ENCODE data around the gene TEX264. TPM values are rescaled to one million over a fixed set of nuclear protein-coding genes. Genes with fewer than 3 reads are reported as not detected.

TEX264 gene
- total and polyA plus RNA-seq, 3 experiments from 2014 or later, result 48.2 to 110 (median 52.3) TPM

DNA sequence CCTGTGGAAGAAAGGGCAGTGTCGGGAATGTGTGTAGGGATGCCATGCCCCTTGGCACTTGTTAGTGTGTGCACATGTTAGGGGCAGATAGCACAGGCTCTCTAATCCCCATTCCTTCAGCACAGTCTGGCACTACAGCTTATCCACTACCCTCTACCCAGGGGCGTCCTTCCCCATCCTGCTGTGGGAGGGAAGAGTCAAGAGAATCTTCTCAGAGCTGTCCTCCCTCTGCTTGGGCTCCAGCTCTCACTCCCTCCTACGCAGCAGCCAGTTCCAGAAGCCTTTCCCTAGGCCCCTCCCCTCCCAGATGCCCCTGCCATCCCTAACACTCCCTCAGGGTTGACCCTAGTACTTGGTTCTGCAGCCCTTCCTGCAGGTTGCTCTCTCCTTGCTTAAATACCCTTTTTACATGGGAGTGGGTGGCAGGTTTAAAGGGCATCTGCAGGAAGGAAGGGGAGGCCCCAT lies 35.0 kb downstream of the TEX264 start:
- Histone ChIP-seq H3K36me3 (ENCODE audit: insufficient read depth, low read length) (peaks cover 5% of the 10 kb centered on the region), H3K4me3 (ENCODE audit: low read length) (no peak overlapping the region), H3K4me1 (ENCODE audit: insufficient read depth, low read length) (no peaks in the 10 kb centered on the region), H3K9me3 (ENCODE audit: low read length) (no peaks in the 10 kb centered on the region), H3K27ac (ENCODE audit: low read depth, low read length) (no peak overlapping the region), H3K27me3 (ENCODE audit: insufficient read depth, low read length, poor library complexity, severe bottlenecking) (no peaks in the 10 kb centered on the region)
- H3K9me3 Mint-ChIP-seq, result no peaks in the 10 kb centered on the region
- peak overlapping the region in 1 of 8 donors; percentile 85 for H3K27ac Mint-ChIP-seq
- H3K4me3 Mint-ChIP-seq, result no peak overlapping the region
- peak in 1 of 5 donors; percentile 36 for DNase-seq
- H3K36me3 Mint-ChIP-seq, result peaks cover 0 to 44% (median 3%) of the 10 kb centered on the region in 3 donors
- peaks cover 8 to 37% (median 24%) of the 10 kb centered on the region in 3 donors for H3K4me1 Mint-ChIP-seq
- ChIA-PET CTCF (interaction anchor here (1.7 kb wide), 1 partner anchor 13 kb away, joined by 5 read pairs; no protein-coding TSS in a partner anchor), POLR2A (interaction anchor here (0.5 kb wide), 1 partner anchor 205 kb away, joined by 3 read pairs; no protein-coding TSS in a partner anchor)
- H3K27me3 Mint-ChIP-seq, result peaks cover 0 to 3% of the 10 kb centered on the region in 2 donors

DNA sequence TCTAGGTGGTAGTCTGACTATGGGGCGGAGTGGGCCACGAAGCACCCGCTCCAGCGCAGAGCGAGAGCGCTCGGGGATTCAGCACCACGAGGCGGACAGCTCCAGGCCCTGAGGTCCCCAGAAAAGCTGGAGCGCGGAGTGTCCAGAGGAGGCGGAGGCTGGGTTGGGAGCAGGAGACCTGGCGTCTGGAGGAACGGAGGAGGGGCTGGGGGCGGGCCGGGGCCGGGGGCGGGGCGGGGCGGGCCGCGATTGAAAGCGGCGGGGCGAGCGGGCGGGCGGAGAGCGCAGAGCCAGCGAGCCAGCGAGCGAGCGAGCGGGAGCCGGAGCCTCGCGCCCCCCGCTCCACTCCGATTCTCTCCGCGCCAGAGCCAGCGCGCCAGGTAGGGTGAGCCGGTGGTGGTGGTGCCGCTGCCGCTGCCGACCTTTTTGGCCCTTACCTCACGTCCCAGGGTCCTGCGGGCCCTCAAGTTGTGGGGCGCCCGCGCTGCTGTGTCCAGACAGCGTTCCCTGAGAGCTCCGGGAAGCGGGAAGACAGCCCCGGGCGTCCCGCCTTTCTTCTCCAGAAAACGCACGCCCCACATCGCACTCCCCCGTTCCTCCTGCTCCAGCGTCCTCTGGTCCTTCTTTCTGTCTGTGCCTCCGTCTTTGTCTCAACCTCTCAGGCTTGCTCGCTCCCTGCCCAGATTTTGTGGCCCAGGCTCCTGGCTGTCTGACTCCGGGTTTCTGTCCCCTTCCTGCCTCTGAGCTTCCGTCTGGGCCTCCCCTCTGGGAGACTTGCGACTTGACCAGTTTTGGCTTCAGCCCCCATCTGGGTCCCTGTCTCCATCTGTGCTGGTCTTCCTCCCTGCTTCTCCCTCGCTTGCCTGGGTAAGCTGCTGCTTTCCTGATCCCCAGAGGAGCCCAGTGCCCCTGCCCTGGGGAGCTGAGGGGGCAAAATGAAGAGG lies 36.0 kb downstream of the TEX264 start, which contains the start of gene GRM2:
Gene GRM2 (plus strand): TSS at position 281 of the 944 bp plus-strand sequence. CDS start 1,916 bp downstream, outside the sequence.
- POLR2A ChIA-PET, result no interaction called here
- Histone ChIP-seq H3K27ac (ENCODE audit: low read depth, low read length) (no peak within 1 kb of the TSS), H3K4me3 (ENCODE audit: low read length) (no peak within 1 kb of the TSS), H3K27me3 (ENCODE audit: insufficient read depth, low read length, poor library complexity, severe bottlenecking) (no peaks in the 10 kb centered on the region), H3K4me1 (ENCODE audit: insufficient read depth, low read length) (no peaks in the 10 kb centered on the region), H3K36me3 (ENCODE audit: insufficient read depth, low read length) (peaks cover 1% of the 10 kb centered on the region), H3K9me3 (ENCODE audit: low read length) (no peaks in the 10 kb centered on the region)
- peaks cover 8 to 37% (median 24%) of the 10 kb centered on the region in 3 donors for H3K4me1 Mint-ChIP-seq
- CTCF ChIA-PET, result interaction anchor here (1.1 to 1.7 kb wide), 2 partner anchors 12 to 25 kb away, joined by 4 to 5 read pairs; no protein-coding TSS in a partner anchor
- H3K9me3 Mint-ChIP-seq, result no peaks in the 10 kb centered on the region
- peak within 1 kb of the TSS in 2 of 8 donors; percentile 38 to 85 for H3K27ac Mint-ChIP-seq
- peak within 1 kb of the TSS in 1 of 7 donors; percentile 5 for H3K4me3 Mint-ChIP-seq
- peak in 1 of 5 donors; percentile 45 for DNase-seq
- peaks cover 0 to 36% (median 3%) of the 10 kb centered on the region in 3 donors for H3K36me3 Mint-ChIP-seq
- H3K27me3 Mint-ChIP-seq, result peaks cover 0 to 3% of the 10 kb centered on the region in 2 donors

DNA sequence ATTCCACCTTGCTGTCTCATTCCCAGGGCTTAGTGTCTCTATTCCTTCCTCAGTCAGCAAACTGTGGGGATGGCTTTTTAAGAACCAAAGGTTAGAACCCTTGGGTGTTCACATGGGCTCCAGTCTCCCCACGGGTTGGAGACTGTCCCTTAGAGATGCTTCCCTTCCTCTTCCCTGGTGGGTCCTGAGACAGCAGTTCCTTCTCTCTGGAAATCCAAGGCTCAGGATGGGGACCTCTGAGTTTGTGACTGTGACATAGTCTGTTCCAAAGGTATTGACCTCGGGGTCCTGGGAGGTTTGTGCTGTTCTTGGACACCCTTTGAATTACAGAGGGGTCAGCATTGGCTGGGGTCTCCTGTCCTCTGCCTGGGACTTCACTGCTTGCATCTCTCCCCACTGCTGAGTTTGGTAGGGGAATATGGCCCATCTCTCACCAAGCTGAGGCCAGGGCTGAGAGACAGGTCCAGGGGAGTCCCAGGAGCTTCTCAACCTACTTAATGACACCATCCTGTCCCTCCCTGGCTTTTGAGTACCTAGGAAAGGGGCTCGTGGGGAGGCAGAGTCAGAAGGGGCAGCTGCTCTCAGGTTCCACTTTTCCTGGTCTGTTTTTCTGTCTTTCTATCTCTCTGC lies 37.3 kb downstream of the TEX264 start:
- Mint-ChIP-seq H3K27me3 (peaks cover 0 to 3% of the 10 kb centered on the region in 2 donors), H3K4me3 (no peak overlapping the region), H3K9me3 (no peaks in the 10 kb centered on the region), H3K36me3 (peaks cover 0 to 28% (median 3%) of the 10 kb centered on the region in 3 donors), H3K4me1 (peaks cover 8 to 37% (median 24%) of the 10 kb centered on the region in 3 donors), H3K27ac (peak overlapping the region in 3 of 8 donors; percentile 22 to 90 (median 31))
- no peaks in the 10 kb centered on the region for H3K36me3 ChIP-seq (ENCODE audit: insufficient read depth, low read length)
- H3K27me3 ChIP-seq (ENCODE audit: insufficient read depth, low read length, poor library complexity, severe bottlenecking), result no peaks in the 10 kb centered on the region
- H3K27ac ChIP-seq (ENCODE audit: low read depth, low read length), result no peak overlapping the region
- H3K4me3 ChIP-seq (ENCODE audit: low read length), result no peak overlapping the region
- H3K9me3 ChIP-seq (ENCODE audit: low read length), result no peaks in the 10 kb centered on the region
- ChIA-PET CTCF (no interaction called here), POLR2A (no interaction called here)
- DNase-seq, result no peak
- no peaks in the 10 kb centered on the region for H3K4me1 ChIP-seq (ENCODE audit: insufficient read depth, low read length)

DNA sequence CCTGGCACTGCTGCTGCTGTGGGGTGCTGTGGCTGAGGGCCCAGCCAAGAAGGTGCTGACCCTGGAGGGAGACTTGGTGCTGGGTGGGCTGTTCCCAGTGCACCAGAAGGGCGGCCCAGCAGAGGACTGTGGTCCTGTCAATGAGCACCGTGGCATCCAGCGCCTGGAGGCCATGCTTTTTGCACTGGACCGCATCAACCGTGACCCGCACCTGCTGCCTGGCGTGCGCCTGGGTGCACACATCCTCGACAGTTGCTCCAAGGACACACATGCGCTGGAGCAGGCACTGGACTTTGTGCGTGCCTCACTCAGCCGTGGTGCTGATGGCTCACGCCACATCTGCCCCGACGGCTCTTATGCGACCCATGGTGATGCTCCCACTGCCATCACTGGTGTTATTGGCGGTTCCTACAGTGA lies 38.0 kb downstream of the TEX264 start:
- Histone ChIP-seq H3K27me3 (ENCODE audit: insufficient read depth, low read length, poor library complexity, severe bottlenecking) (no peaks in the 10 kb centered on the region), H3K36me3 (ENCODE audit: insufficient read depth, low read length) (no peaks in the 10 kb centered on the region), H3K9me3 (ENCODE audit: low read length) (no peaks in the 10 kb centered on the region), H3K4me1 (ENCODE audit: insufficient read depth, low read length) (no peaks in the 10 kb centered on the region), H3K4me3 (ENCODE audit: low read length) (no peak overlapping the region), H3K27ac (ENCODE audit: low read depth, low read length) (no peak overlapping the region)
- Mint-ChIP-seq H3K9me3 (no peaks in the 10 kb centered on the region), H3K27me3 (peaks cover 0 to 3% of the 10 kb centered on the region in 2 donors), H3K36me3 (peaks cover 0 to 24% (median 3%) of the 10 kb centered on the region in 3 donors), H3K4me3 (no peak overlapping the region), H3K4me1 (peaks cover 8 to 37% (median 24%) of the 10 kb centered on the region in 3 donors), H3K27ac (peak overlapping the region in 2 of 8 donors; percentile 22 to 31)
- POLR2A ChIA-PET, result no interaction called here
- DNase-seq, result no peak
- CTCF ChIA-PET, result no interaction called here

DNA sequence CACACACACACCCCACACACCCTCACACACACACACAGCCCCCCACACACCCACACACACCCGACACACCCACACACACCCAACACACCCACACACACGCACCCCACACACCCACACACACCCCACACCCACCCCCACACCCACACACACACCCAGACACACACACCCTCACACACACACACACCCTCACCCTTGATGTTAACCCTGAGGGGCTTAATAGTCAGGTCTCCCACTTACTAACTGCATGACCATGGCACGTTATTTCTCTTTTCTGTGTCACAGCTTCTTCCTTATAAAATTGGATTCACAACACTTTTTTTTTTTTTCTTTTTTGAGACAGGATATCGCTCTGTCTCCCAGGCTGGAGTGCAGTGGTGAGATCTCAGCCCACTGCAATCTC lies 38.6 kb downstream of the TEX264 start:
- H3K4me1 Mint-ChIP-seq, result peaks cover 8 to 33% (median 22%) of the 10 kb centered on the region in 3 donors
- Histone ChIP-seq H3K4me3 (ENCODE audit: low read length) (no peak overlapping the region), H3K27me3 (ENCODE audit: insufficient read depth, low read length, poor library complexity, severe bottlenecking) (no peaks in the 10 kb centered on the region), H3K4me1 (ENCODE audit: insufficient read depth, low read length) (no peaks in the 10 kb centered on the region), H3K36me3 (ENCODE audit: insufficient read depth, low read length) (no peaks in the 10 kb centered on the region), H3K27ac (ENCODE audit: low read depth, low read length) (no peak overlapping the region), H3K9me3 (ENCODE audit: low read length) (no peaks in the 10 kb centered on the region)
- H3K4me3 Mint-ChIP-seq, result no peak overlapping the region
- DNase-seq, result no peak
- H3K27me3 Mint-ChIP-seq, result peaks cover 0 to 3% of the 10 kb centered on the region in 2 donors
- ChIA-PET POLR2A (no interaction called here), CTCF (interaction anchor here (0.7 to 0.8 kb wide), 2 partner anchors 83 to 1124 kb away, joined by 3 read pairs; no protein-coding TSS in a partner anchor)
- H3K27ac Mint-ChIP-seq, result peak overlapping the region in 7 of 8 donors; percentile 33 to 80 (median 68)
- peaks cover 0 to 17% (median 6%) of the 10 kb centered on the region in 3 donors for H3K36me3 Mint-ChIP-seq
- no peaks in the 10 kb centered on the region for H3K9me3 Mint-ChIP-seq

DNA sequence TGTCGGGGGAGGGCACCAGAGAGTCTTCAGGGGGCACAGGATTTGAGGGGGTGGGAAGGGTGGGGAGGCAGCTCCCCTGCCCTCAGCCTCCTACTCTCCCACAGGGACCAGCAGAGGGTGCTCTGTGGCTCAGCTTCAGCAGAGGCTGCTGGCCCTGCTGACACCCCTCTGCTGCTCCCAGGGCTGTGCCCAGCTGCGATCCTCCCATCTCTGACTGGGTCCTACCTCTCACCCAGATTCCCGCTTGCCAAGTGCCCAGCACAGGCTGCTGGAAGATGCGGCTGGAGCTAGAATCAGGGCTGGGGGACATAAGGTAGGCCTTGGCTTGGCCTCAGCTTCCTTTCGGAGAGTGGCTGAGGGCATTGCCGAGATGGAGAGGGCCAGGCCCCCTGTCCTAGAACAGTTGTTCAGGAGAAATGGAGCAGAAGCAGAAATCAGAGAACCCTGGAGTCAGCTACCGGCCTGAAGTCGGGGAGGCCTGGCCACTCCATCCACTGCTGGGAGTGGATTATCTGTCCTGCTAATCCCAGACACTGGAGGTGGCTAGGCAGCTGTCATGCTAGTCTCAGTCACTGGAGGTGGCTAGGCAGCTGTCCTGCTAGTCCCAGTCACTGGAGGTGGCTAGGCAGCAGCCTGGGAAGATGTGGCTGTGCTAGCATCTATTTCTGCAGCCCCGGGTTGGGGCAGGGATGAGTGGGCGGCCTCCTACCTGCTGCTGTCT lies 39.7 kb downstream of the TEX264 start:
- ChIA-PET POLR2A (no interaction called here), CTCF (interaction anchor here (0.8 kb wide), 1 partner anchor 82 kb away, joined by 3 read pairs; no protein-coding TSS in a partner anchor)
- Mint-ChIP-seq H3K36me3 (peaks cover 0 to 7% (median 6%) of the 10 kb centered on the region in 3 donors), H3K27ac (peak overlapping the region in 1 of 8 donors; percentile 84), H3K4me3 (no peak overlapping the region), H3K9me3 (no peaks in the 10 kb centered on the region), H3K27me3 (peaks cover 0 to 3% of the 10 kb centered on the region in 2 donors), H3K4me1 (peaks cover 8 to 32% (median 17%) of the 10 kb centered on the region in 3 donors)
- Histone ChIP-seq H3K9me3 (ENCODE audit: low read length) (no peaks in the 10 kb centered on the region), H3K27me3 (ENCODE audit: insufficient read depth, low read length, poor library complexity, severe bottlenecking) (no peaks in the 10 kb centered on the region), H3K36me3 (ENCODE audit: insufficient read depth, low read length) (no peaks in the 10 kb centered on the region), H3K4me1 (ENCODE audit: insufficient read depth, low read length) (no peaks in the 10 kb centered on the region), H3K27ac (ENCODE audit: low read depth, low read length) (no peak overlapping the region), H3K4me3 (ENCODE audit: low read length) (no peak overlapping the region)
- DNase-seq, result no peak

DNA sequence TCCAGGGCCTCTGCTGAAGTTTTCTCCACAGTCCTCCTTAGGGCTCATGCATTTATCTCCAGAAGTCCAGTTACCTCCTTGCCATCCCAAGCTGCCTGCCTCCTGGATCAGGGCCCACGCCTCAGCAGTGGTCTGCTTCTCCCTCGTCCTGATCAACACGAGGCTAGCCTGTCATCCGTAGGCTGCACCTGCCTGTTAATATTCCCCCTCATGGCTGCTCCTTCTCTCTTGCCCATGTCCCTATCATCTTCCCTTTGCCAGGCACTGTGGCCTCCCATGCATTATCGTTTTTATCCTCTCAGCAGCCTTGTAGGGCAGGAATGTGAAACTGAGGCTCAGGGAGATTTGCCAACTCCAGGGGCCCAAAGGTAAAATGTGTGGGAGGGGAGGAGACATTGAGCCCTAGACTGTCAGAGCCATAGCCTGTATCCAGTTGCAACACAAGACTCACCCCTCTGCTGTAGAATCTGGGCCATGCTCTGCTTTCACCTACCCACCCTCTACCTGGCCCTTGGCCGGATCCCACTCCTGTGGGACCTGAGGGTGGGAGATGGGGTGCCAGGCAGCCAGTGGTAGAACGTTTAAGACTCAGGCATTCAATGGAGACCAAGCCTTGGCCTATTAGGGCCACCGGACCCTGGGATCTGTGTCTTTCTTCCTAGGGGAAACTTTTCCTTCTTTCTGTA lies 40.4 kb downstream of the TEX264 start:
- Histone ChIP-seq H3K9me3 (ENCODE audit: low read length) (no peaks in the 10 kb centered on the region), H3K27ac (ENCODE audit: low read depth, low read length) (no peak overlapping the region), H3K36me3 (ENCODE audit: insufficient read depth, low read length) (no peaks in the 10 kb centered on the region), H3K4me3 (ENCODE audit: low read length) (no peak overlapping the region), H3K27me3 (ENCODE audit: insufficient read depth, low read length, poor library complexity, severe bottlenecking) (no peaks in the 10 kb centered on the region), H3K4me1 (ENCODE audit: insufficient read depth, low read length) (no peaks in the 10 kb centered on the region)
- peaks cover 0 to 5% of the 10 kb centered on the region in 2 donors for H3K27me3 Mint-ChIP-seq
- H3K9me3 Mint-ChIP-seq, result no peaks in the 10 kb centered on the region
- no peak overlapping the region for H3K4me3 Mint-ChIP-seq
- POLR2A ChIA-PET, result no interaction called here
- peak overlapping the region in 1 of 8 donors; percentile 78 for H3K27ac Mint-ChIP-seq
- H3K4me1 Mint-ChIP-seq, result peaks cover 8 to 25% (median 11%) of the 10 kb centered on the region in 3 donors
- peaks cover 0 to 4% (median 0%) of the 10 kb centered on the region in 3 donors for H3K36me3 Mint-ChIP-seq
- CTCF ChIA-PET, result no interaction called here
- no peak for DNase-seq
